ENCODE results near the gene NUMB.

- TF ChIP-seq, protein P1, sequence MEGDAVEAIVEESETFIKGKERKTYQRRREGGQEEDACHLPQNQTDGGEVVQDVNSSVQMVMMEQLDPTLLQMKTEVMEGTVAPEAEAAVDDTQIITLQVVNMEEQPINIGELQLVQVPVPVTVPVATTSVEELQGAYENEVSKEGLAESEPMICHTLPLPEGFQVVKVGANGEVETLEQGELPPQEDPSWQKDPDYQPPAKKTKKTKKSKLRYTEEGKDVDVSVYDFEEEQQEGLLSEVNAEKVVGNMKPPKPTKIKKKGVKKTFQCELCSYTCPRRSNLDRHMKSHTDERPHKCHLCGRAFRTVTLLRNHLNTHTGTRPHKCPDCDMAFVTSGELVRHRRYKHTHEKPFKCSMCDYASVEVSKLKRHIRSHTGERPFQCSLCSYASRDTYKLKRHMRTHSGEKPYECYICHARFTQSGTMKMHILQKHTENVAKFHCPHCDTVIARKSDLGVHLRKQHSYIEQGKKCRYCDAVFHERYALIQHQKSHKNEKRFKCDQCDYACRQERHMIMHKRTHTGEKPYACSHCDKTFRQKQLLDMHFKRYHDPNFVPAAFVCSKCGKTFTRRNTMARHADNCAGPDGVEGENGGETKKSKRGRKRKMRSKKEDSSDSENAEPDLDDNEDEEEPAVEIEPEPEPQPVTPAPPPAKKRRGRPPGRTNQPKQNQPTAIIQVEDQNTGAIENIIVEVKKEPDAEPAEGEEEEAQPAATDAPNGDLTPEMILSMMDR (conservative IDR thresholded peaks at IDR 0.05; ENCODE audit: low read depth, low read length) = no peak
- TF ChIP-seq POLR2A (IDR thresholded peaks at IDR 0.05; ENCODE audit: low read depth, low read length) = no peak
Measured at GRCh38 chr14:73234586-73235394, 223.6 kb downstream of the NUMB start.

Measured in IMR-90 (cell line).